ENCODE measurements around the gene CDH23.

The CDH23 gene

DNA sequence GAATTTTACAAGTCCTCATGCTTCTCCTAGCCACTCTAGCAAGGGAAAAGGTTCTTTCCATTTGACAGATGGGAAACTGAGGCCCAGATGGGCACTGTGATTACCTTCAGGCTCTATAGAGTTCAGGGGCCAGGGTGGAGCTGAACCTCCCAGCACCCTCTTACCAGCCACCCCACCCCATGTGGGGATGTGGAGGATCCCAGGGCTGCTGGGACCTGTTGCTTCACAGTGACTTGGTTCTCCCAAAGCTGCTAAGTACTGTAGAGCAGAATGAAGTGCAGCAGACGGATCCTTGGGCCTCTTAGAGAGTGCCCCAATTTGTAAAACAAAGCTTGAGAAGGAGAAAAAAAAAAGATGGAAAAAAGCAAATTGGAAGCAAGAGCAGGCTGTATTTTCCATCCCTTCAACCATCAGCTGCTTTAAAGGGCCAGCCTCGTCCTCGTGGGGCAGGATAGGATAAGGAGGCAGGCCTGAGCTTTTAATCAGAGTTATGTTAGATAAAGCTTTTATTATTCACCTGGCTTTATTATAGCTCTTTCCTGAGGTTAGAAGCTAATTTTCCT is 147.0 kb downstream of the CDH23 start:
- DNase-seq = no peak

DNA sequence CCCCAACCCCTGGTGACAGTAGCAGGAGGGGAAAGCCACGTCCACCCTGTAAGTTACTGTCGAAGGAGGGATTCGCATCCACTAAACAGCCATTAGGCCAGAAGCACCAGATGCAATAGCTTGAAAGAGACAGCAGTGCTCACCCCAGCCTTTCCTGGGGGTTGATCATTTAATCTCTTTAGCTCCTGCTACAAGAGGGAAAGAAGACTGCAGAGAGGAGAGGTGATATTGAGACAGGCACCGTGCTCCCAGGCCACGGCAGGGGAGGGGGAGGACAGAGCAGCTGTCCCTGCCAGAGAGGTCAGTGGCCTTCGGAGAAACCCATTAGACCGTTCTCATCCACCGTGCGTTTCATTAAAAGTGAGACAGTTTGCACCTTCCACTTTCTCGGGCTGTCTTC is 148.3 kb downstream of the CDH23 start:
- no peak for DNase-seq

DNA sequence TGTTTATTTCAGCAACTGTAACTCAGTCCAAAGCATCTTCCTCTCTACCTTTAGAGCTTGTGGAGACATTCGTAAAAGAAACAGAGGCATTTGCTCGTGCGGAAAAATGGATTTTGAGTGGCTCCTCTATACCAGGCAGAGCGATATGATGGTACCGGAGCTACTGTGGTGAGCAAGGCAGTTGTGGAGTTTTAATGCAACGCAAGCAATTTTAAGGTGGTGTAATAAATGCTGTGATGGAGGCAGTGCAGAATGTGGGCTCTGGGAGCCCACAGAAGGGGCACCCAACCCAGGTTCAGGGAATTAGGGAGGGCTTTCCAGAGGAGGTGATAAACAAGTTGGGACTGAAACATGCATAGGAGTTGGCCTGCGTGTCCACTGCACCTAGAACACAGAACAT is 149.5 kb downstream of the CDH23 start:
- DNase-seq = no peak

DNA sequence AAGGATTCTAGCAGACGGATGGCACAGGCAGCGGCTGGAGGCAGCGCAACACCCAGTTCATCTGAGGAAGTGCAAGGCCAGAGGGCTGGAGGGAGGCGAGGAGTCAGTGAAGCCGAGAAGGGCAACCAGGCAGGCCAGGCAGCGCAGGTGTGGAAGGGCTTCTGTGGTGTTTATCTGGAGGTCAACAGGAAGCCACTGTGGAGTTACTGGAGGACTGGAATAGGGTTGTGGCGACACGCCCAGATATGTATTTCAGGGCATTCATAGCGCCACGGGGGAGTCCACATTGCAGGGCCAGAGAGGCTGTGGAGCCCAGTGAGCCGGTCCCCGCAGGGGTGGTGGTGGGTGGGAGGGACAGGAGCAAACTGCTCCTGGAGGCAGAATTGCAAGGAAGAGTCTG is 150.6 kb downstream of the CDH23 start:
- DNase-seq = no peak

DNA sequence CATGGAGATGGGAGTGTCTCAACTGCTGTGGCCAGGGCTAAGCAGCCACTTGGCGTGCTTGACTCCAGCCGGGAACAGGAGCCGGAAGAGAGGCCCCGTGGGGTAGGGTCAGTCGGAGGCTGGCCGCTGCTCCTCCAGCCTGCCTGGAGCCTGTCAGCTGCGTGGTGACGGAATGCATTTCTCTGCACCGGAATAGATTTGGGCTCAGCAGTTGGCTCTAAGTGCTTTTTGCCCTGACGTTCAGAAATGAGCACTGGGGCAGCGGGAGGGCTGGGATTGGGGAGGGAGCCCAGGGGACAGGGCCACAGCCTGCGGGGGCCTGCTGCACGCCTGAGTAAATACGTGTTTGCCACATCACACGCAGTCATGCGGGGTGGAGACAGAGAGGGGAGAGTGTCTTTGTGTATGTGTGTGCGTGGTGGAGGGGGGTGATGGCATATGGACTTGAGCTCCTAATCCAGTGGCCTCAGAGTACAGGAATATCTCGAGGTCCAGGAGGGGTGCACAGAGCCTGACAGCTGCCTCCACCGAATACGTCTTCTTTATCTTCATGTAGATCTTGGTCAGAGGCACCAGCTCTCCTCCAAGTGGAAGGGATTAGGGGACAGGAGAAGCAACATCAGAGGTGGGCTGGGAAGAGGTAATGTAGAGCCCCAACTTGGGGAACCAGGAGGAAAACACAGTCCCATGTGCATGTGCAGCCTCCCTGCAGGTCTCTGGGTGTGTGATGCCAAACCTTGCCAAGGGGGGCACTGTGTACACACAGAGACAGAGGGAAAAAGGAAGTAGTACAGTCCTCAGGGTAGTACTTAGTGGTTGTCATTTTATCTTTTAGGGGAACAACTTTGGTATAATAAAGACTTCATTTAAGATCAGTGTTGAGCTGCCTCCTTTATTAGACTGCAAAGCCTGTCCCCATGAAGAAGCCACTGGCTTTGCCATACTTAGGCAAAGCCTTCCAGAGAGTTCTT is 151.4 kb downstream of the CDH23 start:
- DNase-seq = peak; percentile 91

DNA sequence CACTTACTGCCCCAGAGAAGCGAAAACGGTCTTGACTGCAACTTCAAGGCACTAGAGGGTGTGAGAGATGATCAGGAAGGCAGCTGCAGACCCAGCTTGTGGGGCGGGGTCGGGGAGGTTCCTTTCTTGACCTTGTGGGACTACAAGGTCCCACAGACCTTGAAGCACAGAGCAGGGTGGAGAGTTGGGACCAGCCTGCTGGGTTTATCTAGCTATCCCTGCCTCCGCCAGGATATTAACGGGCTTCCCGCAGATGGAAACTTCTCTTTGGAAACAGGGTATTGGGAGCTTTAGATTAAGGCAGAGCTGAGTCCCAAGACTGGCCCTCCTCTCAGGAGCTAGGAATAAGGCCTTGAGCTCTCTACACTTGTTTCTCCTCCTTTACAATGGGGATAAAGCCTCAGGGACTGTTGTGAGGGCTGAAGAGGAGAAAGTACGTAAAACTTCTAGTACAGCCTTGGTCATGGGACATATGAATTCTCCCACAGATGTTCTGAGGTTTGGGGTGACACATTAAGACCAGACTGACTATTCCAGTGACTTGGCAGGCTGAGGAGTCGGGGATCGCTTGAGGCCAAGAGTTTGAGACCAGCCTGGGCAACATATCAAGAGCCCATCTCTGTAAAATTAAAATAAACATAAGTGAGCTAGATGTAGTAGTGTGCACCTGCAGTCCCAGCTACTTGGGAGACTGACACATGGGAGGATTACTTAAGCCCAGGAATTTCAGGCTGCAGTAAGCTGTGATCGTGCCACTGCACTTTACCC is 153.2 kb downstream of the CDH23 start:
- no peak for DNase-seq

DNA sequence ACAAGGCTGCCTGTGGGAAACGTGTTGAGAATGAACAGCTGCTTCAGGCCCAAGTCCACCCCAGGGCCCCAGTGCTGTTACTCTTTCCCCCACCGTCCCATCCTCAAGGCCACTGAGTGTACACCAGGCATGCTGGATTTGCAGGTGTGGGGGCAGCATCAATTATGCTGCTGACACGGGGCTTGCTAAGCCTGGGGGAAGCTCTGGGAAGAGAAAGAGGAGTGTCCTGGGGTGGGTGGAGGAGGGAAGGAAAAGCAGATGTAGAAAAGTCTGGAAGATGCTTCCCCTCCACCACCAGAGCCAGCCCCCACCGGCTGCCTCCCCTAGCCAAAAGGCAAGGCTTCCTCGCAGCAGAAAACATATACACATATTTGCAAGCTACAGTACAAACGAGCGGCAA is 153.9 kb downstream of the CDH23 start:
- DNase-seq = peak; percentile 67

DNA sequence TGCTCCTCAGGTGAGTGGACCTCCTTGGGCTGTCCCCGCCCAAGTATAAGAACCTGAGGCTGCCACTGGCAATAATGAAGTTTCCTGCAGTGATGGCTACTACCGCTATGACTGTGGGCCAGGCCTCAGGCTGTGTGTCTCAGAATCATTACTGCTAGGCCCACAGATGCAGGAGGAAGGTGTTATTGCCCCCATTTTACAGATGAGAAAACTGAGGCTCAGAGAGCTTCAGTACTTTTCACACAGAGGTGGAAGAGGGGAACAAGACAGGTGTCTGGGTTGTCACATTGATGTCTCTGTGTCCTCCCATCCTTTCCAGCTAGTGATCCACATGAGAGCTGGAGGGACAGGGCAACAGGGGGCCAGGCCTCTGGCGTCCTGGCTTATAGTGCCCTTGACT is 155.2 kb downstream of the CDH23 start:
- no peak for DNase-seq

DNA sequence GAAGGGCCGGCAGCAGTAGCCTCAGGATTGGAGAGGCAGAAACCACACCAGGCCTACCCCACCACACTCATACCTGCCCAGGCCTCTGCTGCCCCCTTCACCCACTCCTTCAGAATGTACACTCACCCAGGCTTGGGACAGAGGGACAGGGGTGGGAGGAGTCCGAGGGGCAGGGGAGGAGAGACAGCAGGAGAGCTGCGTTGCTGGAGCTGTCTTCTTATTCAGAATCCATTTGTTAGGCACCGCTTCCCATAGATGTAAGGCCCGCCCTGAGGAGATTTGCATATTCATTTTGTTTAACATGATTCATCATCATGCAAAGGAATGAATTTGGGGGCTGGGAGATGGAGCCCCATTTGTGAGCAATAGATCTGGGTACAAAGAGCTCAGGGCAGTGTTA is 156.7 kb downstream of the CDH23 start:
- no peak for DNase-seq

DNA sequence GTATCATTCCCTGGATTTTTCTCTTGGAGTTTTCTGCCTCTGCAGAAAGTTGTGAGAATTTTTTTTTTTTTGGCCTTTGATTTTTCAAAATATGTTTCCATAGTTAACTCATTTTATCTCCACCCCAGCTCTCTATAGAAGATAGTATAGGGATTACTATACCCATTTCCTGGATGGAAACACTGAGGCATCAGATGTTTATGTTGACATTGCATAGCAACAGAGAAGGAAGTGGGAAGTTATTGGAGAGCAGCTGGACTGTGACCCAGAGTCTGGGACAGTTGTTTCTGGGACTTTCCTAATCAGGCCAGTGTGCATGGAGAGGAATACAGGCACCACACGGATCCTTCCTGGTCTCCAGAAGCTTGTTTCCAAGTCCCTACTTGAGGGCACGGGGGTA is 158.0 kb downstream of the CDH23 start:
- DNase-seq = no peak

DNA sequence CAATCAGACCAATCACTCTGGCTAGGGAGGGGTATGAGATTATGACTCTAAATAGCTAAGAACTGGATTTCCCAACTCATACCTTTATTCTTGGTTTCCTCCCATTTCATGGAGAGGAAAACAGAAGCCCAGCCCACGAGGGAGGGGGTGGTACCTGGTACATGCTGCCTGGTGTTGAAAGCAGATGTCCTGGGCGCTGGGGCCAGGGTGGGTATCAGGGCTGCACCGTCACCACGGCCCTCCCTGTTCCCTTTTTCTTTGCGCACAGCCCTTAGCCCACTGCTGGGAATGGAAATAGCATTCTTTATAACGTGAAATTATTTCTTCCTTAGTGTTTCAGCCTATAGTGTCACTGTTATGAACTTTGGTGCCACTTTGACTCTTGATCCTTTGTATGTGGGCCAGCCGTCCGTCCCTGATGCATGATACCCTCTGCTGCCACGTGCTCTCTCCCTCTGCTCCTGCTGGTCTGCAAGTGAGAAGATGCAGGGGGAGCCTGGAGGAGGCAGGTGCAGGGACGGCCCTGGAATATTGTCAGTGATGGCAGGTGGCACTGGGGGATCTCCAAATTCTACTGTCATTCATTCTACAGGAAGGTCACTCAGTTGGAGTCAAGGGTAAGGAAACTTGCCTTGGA is 158.5 kb downstream of the CDH23 start:
- no peak for DNase-seq

DNA sequence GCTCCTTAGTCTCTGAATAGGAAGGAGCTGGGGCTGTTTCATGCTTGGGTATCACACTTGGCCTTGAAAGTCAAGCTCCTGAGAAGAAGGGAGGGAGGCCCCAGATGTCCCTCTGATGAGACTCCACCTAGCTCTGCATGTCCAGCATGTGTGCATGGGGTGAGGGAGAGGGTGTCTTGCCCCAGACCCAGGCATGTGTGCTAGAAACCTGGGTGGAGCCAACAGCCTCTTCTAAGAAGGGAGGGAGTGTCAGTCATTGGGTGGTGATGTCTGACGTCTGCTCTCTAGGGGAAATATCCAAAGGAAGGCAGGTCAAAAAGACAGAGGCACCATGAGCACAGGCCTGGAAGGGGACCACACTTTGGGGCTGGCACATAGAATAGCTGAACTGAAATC is 159.0 kb downstream of the CDH23 start:
- no peak for DNase-seq

DNA sequence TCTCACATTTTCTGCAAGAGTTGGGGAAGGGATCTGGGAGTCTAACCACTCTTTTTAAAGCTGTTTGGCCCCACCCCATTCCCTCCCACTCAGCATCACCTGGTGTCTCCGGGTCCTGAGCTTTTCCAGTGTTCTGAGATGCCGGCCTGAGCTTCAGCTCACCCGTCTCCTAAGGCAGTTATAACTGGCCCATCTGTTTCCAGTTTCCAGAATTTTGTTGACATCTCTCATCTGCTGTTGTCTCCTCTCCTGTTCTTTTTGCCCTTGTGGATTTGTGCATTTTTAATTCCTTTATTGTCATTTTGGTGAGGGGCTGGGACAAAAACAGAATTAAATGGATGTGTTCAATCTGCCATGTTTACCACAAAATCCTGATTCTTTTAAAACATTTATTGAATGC is 162.3 kb downstream of the CDH23 start:
- DNase-seq = no peak

DNA sequence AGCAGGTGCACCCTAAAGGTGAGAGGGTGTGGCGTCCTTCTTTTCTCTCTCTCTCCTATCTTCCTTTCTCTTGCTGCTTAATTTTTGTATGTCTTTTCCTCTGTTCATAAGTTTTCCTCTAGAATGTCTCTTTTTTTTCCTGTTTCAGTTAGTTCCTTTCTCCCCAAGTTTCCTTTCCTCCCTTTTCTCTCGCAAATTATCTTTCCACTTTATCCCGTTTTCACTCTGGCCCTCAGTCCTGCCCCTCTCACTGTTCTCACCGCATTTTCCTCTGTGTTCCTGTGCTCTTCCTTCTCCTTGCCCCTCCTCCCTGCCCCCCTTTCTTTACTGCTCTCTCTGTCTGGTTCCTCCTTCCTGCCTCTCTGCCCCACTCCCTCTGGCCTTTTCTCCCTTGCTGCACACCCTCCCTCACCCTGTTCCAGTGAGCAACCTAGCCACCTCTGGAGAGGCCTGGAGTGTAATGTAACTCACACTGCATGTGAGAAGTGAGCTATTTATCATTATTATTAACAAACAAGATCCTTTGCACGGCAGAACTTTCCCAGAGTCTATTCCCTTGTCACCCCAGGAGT is 164.4 kb downstream of the CDH23 start:
- DNase-seq = no peak

DNA sequence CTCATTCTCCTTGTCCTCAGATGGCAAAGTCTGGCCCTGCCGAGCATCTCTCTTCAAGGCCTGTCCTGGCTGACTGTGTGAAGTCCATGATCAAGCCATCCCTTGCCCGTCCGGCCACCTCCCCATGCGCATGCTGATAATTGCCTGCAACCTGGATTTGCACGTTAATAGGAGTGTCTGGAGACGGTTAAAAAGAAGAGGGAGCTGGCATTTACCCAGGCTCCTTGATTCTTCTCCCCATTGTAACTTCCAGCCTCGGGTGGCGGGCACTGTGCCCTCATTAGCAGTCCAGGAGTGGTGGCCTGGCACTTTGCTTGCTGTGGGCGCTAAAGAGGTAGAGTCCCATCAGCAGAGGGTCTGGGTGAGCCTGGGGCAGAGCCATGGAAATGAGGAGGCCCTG is 165.5 kb downstream of the CDH23 start:
- DNase-seq = no peak

DNA sequence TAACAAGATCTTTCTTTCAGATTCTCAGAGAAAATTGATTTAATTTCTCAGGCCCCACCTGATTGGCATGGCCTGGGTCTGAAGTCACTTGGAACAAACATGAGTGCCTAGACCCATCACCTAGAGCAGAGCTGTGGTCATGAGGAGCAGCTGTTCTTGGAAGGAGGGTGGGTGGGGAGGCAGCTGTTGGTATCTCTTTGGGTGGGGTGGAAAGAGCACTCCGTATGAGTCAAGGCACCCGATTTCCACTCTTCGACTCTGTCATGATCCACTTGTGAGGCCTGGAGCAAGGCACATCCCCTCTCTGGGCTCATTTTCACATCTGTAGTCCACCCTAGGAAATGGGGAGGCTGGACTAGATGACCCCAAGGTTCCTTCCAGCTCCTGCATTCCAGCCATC is 166.2 kb downstream of the CDH23 start:
- no peak for DNase-seq

DNA sequence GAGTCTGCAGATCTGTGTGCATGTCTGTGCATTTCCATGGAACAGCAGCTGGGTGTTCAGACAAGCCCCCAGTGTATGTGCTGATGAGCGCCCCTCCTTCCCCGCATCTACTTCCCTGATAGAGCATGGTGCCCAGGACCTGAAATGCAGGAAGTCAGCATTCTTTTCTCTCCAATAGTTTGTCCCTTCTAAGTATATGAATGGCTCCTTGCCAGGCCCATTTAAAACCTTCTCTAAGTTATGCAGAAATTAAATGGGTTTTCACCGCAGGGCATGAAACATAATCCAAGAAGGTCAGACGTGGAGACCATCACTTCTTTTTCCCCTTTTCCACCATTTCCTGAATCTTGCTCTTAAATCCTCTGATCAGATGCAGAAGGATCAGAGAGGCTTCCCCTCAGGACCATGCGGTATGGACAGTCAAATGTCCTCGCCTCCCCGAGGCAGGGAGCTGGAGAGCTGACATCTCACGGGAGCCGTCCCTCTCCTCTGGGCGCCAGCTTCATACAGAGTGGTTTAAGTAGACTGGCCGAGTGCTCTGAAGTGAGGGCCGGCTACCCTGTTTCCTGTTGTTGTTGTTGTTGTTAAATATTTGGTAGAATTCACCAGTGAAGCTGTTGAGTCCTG is 167.6 kb downstream of the CDH23 start:
- DNase-seq = no peak

DNA sequence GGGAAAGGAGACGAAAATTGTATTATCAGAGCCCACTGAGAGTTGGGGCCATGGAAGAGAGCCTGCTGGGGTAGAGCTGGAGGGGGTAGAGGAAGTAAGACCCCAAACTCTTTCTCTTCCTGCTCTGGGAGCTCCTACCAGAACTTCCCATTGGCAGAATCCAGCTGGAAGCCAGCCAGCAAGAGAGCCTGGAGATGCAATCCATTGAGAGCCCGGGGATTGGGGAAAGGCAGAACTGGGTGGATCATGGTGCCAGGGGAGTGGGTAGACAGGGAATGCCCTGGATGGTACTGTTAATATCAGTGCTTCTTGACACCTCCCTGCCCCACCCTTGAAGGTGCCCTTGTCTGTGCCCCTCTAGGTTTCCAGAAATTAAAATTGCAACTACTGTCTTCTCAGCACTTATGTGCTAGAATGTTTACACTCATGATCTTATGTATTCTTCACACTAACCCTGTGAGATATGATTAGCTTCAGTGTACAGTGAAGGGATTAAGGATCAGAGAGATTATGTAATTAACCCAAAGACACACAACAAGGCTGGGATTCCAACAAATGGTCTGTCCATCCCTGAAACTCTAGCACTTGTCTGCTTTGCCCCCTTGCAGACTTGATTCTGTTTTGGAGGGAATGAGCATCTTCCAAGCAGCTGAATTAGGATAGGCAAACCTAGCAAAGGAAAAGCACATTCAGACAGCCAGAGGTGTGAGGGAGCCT is 168.7 kb downstream of the CDH23 start:
- DNase-seq = no peak

DNA sequence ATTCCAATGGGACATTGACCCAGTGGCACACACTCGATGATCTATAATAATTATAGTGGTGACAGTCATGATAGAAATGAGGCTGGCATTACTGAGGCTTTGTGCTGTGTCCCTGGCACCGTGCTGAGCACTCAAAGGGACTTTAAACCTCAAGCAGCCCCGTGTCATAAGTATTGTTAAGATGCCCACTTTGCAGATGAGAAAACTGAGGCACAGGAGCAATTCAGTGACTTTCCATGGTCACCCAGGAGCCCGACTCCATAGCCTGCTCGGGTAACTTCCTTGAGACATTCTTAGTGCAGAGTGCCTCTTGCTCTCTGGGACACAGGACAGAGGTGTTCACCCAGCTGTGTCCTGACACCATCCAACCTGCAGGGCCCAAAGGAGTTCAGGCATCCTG is 170.3 kb downstream of the CDH23 start:
- no peak for DNase-seq

DNA sequence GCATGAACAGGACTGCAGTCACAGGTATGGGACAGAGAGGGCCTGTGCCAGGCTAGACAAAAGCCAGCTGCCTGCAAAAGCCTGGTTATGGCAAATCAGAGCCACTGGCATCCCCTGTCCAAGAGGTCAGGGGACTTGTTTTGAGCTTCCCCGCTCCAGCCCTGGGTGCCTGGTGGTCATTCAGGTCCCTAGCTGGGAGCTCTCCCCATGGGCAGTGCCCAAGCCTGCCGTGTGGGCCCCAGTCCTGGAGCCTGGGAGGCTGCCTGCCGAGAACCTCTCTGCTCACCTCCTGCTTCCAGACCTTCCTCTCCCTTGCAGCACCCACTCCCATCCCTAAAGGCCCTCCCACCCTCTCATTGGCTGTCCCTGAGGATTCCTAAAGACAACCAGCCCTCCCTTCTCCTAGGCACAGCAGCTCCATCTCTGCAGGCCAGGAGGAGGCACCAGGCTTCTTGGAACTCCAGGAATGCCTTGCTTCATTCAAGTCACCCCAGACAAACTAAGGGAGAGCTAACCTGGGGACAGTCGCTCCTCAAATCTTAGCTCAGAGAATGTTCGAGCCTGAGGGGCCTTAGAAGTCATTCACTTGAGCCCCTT is 172.3 kb downstream of the CDH23 start:
- no peak for DNase-seq

Data from right hindlimb (tissue), 1 donor.